ENCODE measurements around the gene SNX21.
"Not testable (repeated sequence)": the region's sequence is repeated elsewhere in the genome, so short reads cannot be mapped to it uniquely, and the experiment has no call there.

Gene SNX21

GRCh38 chr20:45823949-45824835, 9.4 kb upstream of the SNX21 start:
- peak; percentile 27 for DNase-seq

- no peak for DNase-seq
These were observed 7.1 kb upstream of the SNX21 start for GRCh38 chr20:45826381-45827019.

GRCh38 chr20:45827030-45827652, 6.5 kb upstream of the SNX21 start, which contains the start of gene TNNC2:
Gene TNNC2 (minus strand): TSS chr20:45827312. CDS start chr20:45827248, 64 bp downstream.
- DNase-seq = no peak

GRCh38 chr20:45827712-45828111, 5.9 kb upstream of the SNX21 start:
- no peak for DNase-seq

- no peak for DNase-seq
These were observed 5.0 kb upstream of the SNX21 start for GRCh38 chr20:45828589-45828988.

- not testable (repeated sequence) for DNase-seq
These were observed 3.9 kb upstream of the SNX21 start for GRCh38 chr20:45829673-45830106.

GRCh38 chr20:45832619-45833018, 980 bp upstream of the SNX21 start:
- DNase-seq = peak; percentile 26

GRCh38 chr20:45833883-45834796, 541 bp downstream of the SNX21 start:
- no peak for DNase-seq

GRCh38 chr20:45834797-45835161, 1.2 kb downstream of the SNX21 start:
- no peak for DNase-seq

- DNase-seq = no peak
These were observed 1.7 kb downstream of the SNX21 start for GRCh38 chr20:45835329-45835765.

GRCh38 chr20:45835825-45836224, 2.2 kb downstream of the SNX21 start:
- no peak for DNase-seq

- peak; percentile 52 for DNase-seq
These were observed 3.2 kb downstream of the SNX21 start for GRCh38 chr20:45836841-45837240.

GRCh38 chr20:45840700-45841198, 7.2 kb downstream of the SNX21 start:
- no peak for DNase-seq

GRCh38 chr20:45841407-45842129, 8.0 kb downstream of the SNX21 start:
- no peak for DNase-seq

- no peak for DNase-seq
These were observed 8.7 kb downstream of the SNX21 start for GRCh38 chr20:45842169-45842812.

- DNase-seq = no peak
These were observed 9.9 kb downstream of the SNX21 start for GRCh38 chr20:45843506-45843905.

GRCh38 chr20:45845452-45845851, 11.9 kb downstream of the SNX21 start:
- DNase-seq = no peak

- no peak for DNase-seq
These were observed 14.8 kb downstream of the SNX21 start for GRCh38 chr20:45848421-45848820.

GRCh38 chr20:45848969-45849582, 15.5 kb downstream of the SNX21 start:
- no peak for DNase-seq

GRCh38 chr20:45850238-45850637, 16.6 kb downstream of the SNX21 start:
- no peak for DNase-seq

- DNase-seq = peak; percentile 70
These were observed 17.3 kb downstream of the SNX21 start for GRCh38 chr20:45850926-45851325.

Measured in OCI-M1 (cell line).